Measurements from ENCODE around the gene ZNF362.

- TF ChIP-seq ZBTB33 (IDR thresholded peaks at IDR 0.05; ENCODE audit: extremely low read depth, insufficient replicate concordance, low read length) (no peak), REST (IDR thresholded peaks at IDR 0.05; ENCODE audit: low read depth) (no peak), CTCF (IDR thresholded peaks at IDR 0.05 in 2 of 3, conservative IDR thresholded peaks at IDR 0.05 in 1 of 3; ENCODE audit: borderline replicate concordance in 1 of 3, insufficient read depth in 1 of 3, low read depth in 2 of 3, low read length in 2 of 3) (no peak), YY1 (IDR thresholded peaks at IDR 0.05; ENCODE audit: extremely low read depth, insufficient replicate concordance, low read depth, low read length) (no peak), FOSL1 (IDR thresholded peaks at IDR 0.05; ENCODE audit: low read depth) (no peak), POLR2AphosphoS5 (IDR thresholded peaks at IDR 0.05; ENCODE audit: low read depth, low read length) (no peak), EZH2 (IDR thresholded peaks at IDR 0.05) (no peak)
Measured at GRCh38 chr1:33296824-33297223, 40.5 kb downstream of the ZNF362 start.

Data from HCT116 (cell line).